OCI-LY3 (cell line): Measurements from ENCODE around the gene LSS.
A peak's percentile ranks its signal among the peaks of the same experiment; 100 is the strongest.
"Not testable (repeated sequence)": the region's sequence is repeated elsewhere in the genome, so short reads cannot be mapped to it uniquely, and the experiment has no call there.

Source experiments
- H2AFZ ChIP-seq: fragments of 200-600, 300-600 bp; shearing (Covaris generic); 2 replicates; pipeline ENCODE4 v1.6.0; 2014; ENCODE audit warnings: antibody characterized with exemption, low read depth, low read length
- H3K27ac ChIP-seq: fragments of 200-600, 300-600 bp; sonication (generic); 2 replicates; pipeline ENCODE4 v1.5.1; 2014; ENCODE audit warnings: mild to moderate bottlenecking, low read length, moderate library complexity, mixed read lengths
- H3K27me3 ChIP-seq: fragments of 200-600, 300-600 bp; sonication (generic); 2 replicates; pipeline ENCODE4 v1.6.1; 2014; ENCODE audit warnings: low read depth, low read length, mixed read lengths
- H3K36me3 ChIP-seq: fragments of 200-600, 300-600 bp; sonication (generic); replicated peaks from 2 replicates; pipeline ENCODE3; 2014; ENCODE audit warnings: low read depth, low read length, mixed read lengths
- H3K4me1 ChIP-seq: fragments of 300-600, 200-600 bp; sonication (generic); 2 replicates; pipeline ENCODE4 v1.6.1; 2014; ENCODE audit warnings: low read length, mixed read lengths
- H3K4me2 ChIP-seq: fragments of 200-600, 300-600 bp; sonication (generic); 2 replicates; pipeline ENCODE4 v1.6.1; 2014; ENCODE audit warnings: low read length, mixed read lengths
- H3K4me3 ChIP-seq: fragments of 300-600, 200-600 bp; sonication (generic); 2 replicates; pipeline ENCODE4 v1.5.1; 2014; ENCODE audit warnings: antibody characterized with exemption, mild to moderate bottlenecking, low read length, moderate library complexity
- H3K79me2 ChIP-seq: fragments of 300-600, 200-600 bp; shearing (Covaris generic); 2 replicates; pipeline ENCODE4 v1.6.1; 2014; ENCODE audit warnings: mild to moderate bottlenecking, low read length, mixed read lengths
- H3K9ac ChIP-seq: fragments of 300-600, 200-600 bp; shearing (Covaris generic); 2 replicates; pipeline ENCODE4 v1.6.0; 2014; ENCODE audit warnings: mild to moderate bottlenecking, low read length, moderate library complexity
- H3K9me3 ChIP-seq: fragments of 200-600, 300-600 bp; shearing (Covaris generic); 2 replicates; pipeline ENCODE4 v1.6.1; 2014; ENCODE audit warnings: low read length, mixed read lengths; ENCODE audit not compliant: insufficient read depth
- H4K20me1 ChIP-seq: fragments of 200-600, 300-600 bp; sonication (generic); 2 replicates; pipeline ENCODE4 v1.6.1; 2016; ENCODE audit warnings: low read length, mixed read lengths; ENCODE audit not compliant: insufficient read depth
- EZH2phosphoT487 ChIP-seq: fragments of 200-600 bp; shearing (Covaris generic); IDR thresholded peaks from 2 replicates; pipeline ENCODE4 v1.6.1; 2018; ENCODE audit warnings: antibody characterized with exemption, mixed run types, low read depth
- TF ChIP-seq, protein P1 (sequence below): fragments of 200-600, 300-600 bp; sonication (generic); IDR thresholded peaks from 2 replicates; pipeline ENCODE4 v1.5.1; 2014; ENCODE audit warnings: antibody characterized with exemption, low read length, low read depth

LSS gene

DNA sequence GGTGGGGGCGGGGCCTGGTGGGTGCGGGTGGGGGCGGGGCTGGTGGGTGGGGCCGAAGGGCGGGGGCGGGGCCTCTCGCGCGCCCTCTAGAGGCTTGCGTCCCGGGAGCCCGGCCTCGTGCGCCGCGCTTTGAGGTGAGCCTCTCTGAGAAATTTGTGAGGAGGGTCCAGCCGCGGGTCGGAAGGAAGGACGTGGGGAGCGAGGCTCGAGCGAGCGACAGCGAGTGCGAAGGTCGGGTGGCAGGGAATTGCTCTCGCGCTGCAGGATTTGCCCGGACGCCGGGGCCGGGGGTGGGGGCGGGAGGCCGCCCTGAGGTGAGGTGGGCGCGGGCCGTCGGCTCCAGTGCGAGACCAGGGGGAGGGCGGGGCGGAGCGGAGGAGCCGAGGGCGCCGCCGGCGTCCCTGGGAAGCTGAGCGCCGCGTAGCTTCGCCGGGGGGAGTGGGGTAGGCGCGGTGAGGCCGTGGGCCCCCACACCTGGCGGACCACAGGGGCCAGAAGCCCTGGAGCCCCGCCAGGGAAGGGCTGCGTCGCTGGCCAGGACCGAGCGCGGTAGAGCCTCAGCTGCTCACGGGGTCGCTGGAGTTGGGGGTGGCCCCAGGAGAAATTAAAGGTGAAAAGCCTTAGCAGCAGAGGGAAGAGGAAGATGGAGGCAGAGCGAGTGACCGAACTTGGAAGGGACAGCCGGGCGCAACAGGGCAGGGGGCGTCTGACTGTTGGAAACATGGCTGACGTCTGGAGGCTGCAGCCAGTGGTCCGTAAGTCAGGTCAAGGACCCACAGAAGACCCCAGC lies 754 bp upstream of the LSS start:
- H3K4me2 ChIP-seq: peak overlapping the region; percentile 98
- H3K9me3 ChIP-seq: no peaks in the 10 kb centered on the region
- peaks cover 17% of the 10 kb centered on the region for H4K20me1 ChIP-seq
- peak overlapping the region; percentile 97 for H3K4me3 ChIP-seq
- H3K79me2 ChIP-seq: peaks cover 77% of the 10 kb centered on the region
- H3K27me3 ChIP-seq: no peaks in the 10 kb centered on the region
- H2AFZ ChIP-seq: peak overlapping the region; percentile 70
- H3K36me3 ChIP-seq: peaks cover 56% of the 10 kb centered on the region
- peak overlapping the region; percentile 64 for H3K27ac ChIP-seq
- peak overlapping the region; percentile 90 for H3K9ac ChIP-seq
- H3K4me1 ChIP-seq: peaks cover 25% of the 10 kb centered on the region
- TF ChIP-seq, protein P1, sequence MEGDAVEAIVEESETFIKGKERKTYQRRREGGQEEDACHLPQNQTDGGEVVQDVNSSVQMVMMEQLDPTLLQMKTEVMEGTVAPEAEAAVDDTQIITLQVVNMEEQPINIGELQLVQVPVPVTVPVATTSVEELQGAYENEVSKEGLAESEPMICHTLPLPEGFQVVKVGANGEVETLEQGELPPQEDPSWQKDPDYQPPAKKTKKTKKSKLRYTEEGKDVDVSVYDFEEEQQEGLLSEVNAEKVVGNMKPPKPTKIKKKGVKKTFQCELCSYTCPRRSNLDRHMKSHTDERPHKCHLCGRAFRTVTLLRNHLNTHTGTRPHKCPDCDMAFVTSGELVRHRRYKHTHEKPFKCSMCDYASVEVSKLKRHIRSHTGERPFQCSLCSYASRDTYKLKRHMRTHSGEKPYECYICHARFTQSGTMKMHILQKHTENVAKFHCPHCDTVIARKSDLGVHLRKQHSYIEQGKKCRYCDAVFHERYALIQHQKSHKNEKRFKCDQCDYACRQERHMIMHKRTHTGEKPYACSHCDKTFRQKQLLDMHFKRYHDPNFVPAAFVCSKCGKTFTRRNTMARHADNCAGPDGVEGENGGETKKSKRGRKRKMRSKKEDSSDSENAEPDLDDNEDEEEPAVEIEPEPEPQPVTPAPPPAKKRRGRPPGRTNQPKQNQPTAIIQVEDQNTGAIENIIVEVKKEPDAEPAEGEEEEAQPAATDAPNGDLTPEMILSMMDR: peak; percentile 37
- no peak for TF ChIP-seq EZH2phosphoT487

DNA sequence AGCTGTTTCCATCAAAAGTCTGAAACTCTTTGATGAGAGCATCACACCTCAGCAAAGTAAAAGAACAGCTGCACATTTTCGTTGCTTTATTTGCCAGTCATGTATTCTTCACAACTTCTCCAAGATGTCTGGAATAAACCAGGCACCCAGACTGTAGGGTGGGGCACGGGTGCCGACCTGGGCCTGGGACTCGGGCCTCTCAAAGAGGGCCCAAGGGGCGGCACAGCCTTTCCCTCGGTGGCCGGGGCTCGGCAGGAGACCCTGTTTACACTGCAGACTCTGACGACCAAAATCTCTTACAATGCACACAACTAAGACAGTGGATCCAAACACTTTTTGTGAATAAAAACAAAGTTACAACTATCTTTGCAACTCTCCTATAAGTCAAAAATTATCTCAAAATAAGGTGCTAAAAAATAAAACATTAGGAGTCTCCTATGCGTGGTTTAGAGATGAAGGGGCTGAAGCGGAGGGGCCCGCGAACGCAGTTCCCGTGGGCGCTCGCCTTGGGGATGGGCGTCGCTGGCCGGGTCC lies 696 bp downstream of the LSS start:
- Histone ChIP-seq H3K4me3 (peak overlapping the region; percentile 99), H3K36me3 (peaks cover 43% of the 10 kb centered on the region), H3K4me2 (peak overlapping the region; percentile 95), H3K4me1 (peaks cover 25% of the 10 kb centered on the region), H3K79me2 (peaks cover 82% of the 10 kb centered on the region), H3K9ac (peak overlapping the region; percentile 88), H4K20me1 (peaks cover 22% of the 10 kb centered on the region), H3K9me3 (no peaks in the 10 kb centered on the region), H3K27me3 (no peaks in the 10 kb centered on the region), H3K27ac (peak overlapping the region; percentile 82), H2AFZ (no peak overlapping the region)
- TF ChIP-seq EZH2phosphoT487: no peak
- TF ChIP-seq, protein P1: no peak

DNA sequence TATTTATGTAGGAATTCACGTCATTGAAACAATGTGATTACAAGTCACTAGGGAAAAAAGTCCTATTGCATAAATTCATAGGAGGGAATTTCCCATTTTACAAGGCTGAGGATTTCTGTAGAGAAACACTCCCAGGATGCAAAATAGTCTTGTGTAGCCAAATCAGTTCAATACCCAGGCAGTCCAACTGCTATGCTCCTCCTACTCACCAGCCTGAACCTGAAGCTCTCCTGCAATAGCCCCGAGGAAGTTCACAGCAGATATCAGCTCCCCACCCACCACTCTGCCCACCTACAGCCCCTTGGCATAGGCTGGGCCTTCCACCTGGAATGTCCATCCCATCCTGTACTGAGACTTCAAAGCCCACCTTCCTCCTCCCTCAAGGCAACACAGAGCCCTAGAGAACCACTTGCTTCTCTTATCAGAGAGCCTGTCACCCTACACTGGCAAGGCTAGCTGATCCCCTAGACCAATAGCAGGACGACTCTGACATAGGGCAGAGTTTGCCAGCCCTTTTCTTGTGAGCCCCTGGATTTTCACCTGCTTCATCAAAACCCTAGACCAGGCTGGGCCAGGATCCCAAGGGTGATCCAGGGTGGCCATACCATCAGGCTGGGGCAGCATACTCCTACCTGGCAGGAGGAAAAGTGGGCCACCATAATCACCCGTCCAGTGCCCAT lies 1.5 kb downstream of the LSS start:
- H3K4me3 ChIP-seq: peak overlapping the region; percentile 99
- no peaks in the 10 kb centered on the region for H3K9me3 ChIP-seq
- peaks cover 87% of the 10 kb centered on the region for H3K79me2 ChIP-seq
- peak overlapping the region; percentile 95 for H3K4me2 ChIP-seq
- H2AFZ ChIP-seq: no peak overlapping the region
- H3K27ac ChIP-seq: peak overlapping the region; percentile 82
- TF ChIP-seq EZH2phosphoT487: no peak
- TF ChIP-seq, protein P1: no peak
- peaks cover 25% of the 10 kb centered on the region for H3K4me1 ChIP-seq
- no peaks in the 10 kb centered on the region for H3K27me3 ChIP-seq
- peak overlapping the region; percentile 88 for H3K9ac ChIP-seq
- H3K36me3 ChIP-seq: peaks cover 39% of the 10 kb centered on the region
- H4K20me1 ChIP-seq: peaks cover 29% of the 10 kb centered on the region

DNA sequence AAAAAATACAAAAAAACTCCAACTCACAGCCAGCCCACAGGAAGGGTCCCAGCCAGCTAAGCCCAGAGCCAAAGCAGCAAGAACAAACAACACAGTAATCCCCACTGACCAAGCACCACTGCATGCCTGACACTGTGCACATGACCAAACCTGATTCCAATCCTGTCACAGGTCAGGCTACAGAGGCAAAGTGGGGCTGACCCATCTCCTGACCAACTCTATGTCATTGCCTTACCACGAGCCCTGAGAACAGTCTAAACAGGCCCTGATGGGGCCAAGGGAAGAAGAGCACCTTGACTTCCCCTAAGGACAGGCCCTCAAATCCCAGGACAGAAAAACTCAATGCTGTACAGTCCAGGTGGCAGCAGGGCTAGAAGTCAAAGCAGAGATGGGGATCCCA lies 2.4 kb downstream of the LSS start:
- Histone ChIP-seq H2AFZ (no peak overlapping the region), H3K4me1 (peaks cover 25% of the 10 kb centered on the region), H3K36me3 (peaks cover 37% of the 10 kb centered on the region), H3K9ac (peak overlapping the region; percentile 36; the same call in 1 of the 2 replicates), H4K20me1 (peaks cover 29% of the 10 kb centered on the region), H3K79me2 (peaks cover 91% of the 10 kb centered on the region), H3K27ac (peak overlapping the region; percentile 82), H3K4me3 (peak overlapping the region; percentile 99), H3K27me3 (no peaks in the 10 kb centered on the region), H3K9me3 (no peaks in the 10 kb centered on the region), H3K4me2 (peak overlapping the region; percentile 95)
- no peak for TF ChIP-seq EZH2phosphoT487
- TF ChIP-seq, protein P1: no peak

DNA sequence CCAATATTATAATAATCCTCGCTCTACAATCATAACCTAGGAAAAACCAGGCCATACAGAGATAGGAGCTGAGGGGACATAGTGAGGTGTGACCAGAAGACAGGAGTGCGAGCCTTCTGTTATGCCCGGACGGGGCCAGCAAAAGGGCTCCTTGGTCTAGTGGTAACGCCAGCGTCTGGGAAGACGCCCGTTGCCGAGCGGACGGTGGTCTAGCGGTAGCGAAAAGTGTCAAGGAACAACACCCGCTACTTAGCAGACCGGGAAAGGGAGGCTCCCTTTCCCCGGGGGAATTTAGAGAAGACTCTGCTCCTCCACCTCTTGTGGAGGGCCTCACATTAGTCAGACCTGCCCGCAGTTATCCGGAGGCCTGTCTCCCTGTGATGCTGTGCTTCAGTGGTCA lies 4.9 kb downstream of the LSS start:
- not testable (repeated sequence) for H3K9ac ChIP-seq, H3K27me3 ChIP-seq, H3K9me3 ChIP-seq, H2AFZ ChIP-seq, H3K4me3 ChIP-seq, H3K27ac ChIP-seq, H3K4me2 ChIP-seq
- peaks cover 38% of the 10 kb centered on the region for H4K20me1 ChIP-seq
- H3K36me3 ChIP-seq: peaks cover 34% of the 10 kb centered on the region
- peaks cover 15% of the 10 kb centered on the region for H3K4me1 ChIP-seq
- peaks cover 92% of the 10 kb centered on the region for H3K79me2 ChIP-seq
